Sigmoid colon (tissue), 7 donors: Measurements from ENCODE around the gene CLN6. TPM values are rescaled to one million over a fixed set of nuclear protein-coding genes. Genes with fewer than 3 reads are reported as not detected.
A peak's percentile ranks its signal among the peaks of the same experiment; 100 is the strongest.

Experiments
- DNase-seq: peaks from one replicate; pipeline ENCODE4 v3.0.0-alpha.2; 2019
- H3K27ac ChIP-seq, 4 donors: fragments of 200-600 bp; sonication (generic); one replicate each; pipeline ENCODE4 v1.5.1; 2016 to 2019; ENCODE audit warnings: mild to moderate bottlenecking in 1 of 4
- H3K27me3 ChIP-seq, 3 donors: fragments of 200-600 bp; sonication (generic); one replicate each; pipeline ENCODE4 v1.5.1; 2019; ENCODE audit warnings: mild to moderate bottlenecking in 1 of 3
- H3K36me3 ChIP-seq, 4 donors: fragments of 200-600 bp; sonication (generic); one replicate each; pipeline ENCODE4 v1.5.1; 2016 to 2019
- H3K4me1 ChIP-seq, 4 donors: fragments of 200-600 bp; sonication (generic); one replicate each; pipeline ENCODE4 v1.5.1; 2017 to 2019
- H3K4me3 ChIP-seq, 4 donors: fragments of 200-600 bp; sonication (generic); one replicate each; pipeline ENCODE4 v1.5.1; 2017 to 2019; ENCODE audit warnings: mild to moderate bottlenecking in 2 of 4, moderate library complexity in 1 of 4
- H3K9me3 ChIP-seq, 4 donors: fragments of 200-600 bp in 3 of 4; sonication (generic) in 3 of 4; one replicate each; pipeline versions ENCODE4 v1.5.1 to v1.6.1; 2013 to 2019
- EP300 ChIP-seq, 4 donors: sonication (generic); formaldehyde crosslinking; IDR thresholded peaks; one replicate each; pipeline ENCODE4 v1.6.1; 2017; ENCODE audit warnings: antibody characterized with exemption in 4 of 4
- POLR2A ChIP-seq, 2 donors: fragments of 450-650 bp; IDR thresholded peaks; one replicate each; pipeline ENCODE4 v1.6.1; 2016; ENCODE audit warnings: antibody characterized with exemption in 2 of 2, mild to moderate bottlenecking in 2 of 2, moderate library complexity in 2 of 2
- POLR2AphosphoS5 ChIP-seq, 4 donors: sonication (generic); formaldehyde crosslinking; IDR thresholded peaks; one replicate each; pipeline ENCODE4 v1.6.1; 2017; ENCODE audit warnings: antibody characterized with exemption in 4 of 4
- WGBS, 2 donors: extraction: QIAGEN DNeasy Blood & Tissue Kit; methylation state at CpG; one replicate each; pipeline ENCODE4 v1.1.7; 2013; 5-methylcytosine and 5-hydroxymethylcytosine counted together
- intact Hi-C: fragments of 100-400 bp; cut with DNase I; formaldehyde crosslinking; loops from one replicate; pipeline ENCODE4 v1.15.1; 2023
- polyA plus RNA-seq, 3 donors: library from polyadenylated mRNA; stranded (reverse); fragments of 200-250 nt; gene quantifications; one replicate each; pipeline ENCODE4 v1.2.3, GENCODE V29; 2013
- total RNA-seq, 4 donors: library from RNA; depleted of rRNA; stranded (reverse); fragments of >200 nt; gene quantifications; one replicate each; pipeline ENCODE4 v1.1.0, GENCODE V29; 2016
- TF ChIP-seq, protein P1 (sequence below), 4 experiments: fragments of 450-650 bp in 3 of 4; fragments of 200-600 bp in 1 of 4; IDR thresholded peaks; one replicate each; pipeline ENCODE4 v1.5.1; 2016 to 2019; ENCODE audit warnings: antibody characterized with exemption in 4 of 4, mild to moderate bottlenecking in 3 of 4, moderate library complexity in 2 of 4
- donor health status: healthy with polysubstance abuse.
- donor health status: Bipolar disorder and iron deficiency.
- donor health status: healthy.

CLN6 gene
- total and polyA plus RNA-seq, 7 donors = 5.4 to 43.3 (median 10.4) TPM

DNA sequence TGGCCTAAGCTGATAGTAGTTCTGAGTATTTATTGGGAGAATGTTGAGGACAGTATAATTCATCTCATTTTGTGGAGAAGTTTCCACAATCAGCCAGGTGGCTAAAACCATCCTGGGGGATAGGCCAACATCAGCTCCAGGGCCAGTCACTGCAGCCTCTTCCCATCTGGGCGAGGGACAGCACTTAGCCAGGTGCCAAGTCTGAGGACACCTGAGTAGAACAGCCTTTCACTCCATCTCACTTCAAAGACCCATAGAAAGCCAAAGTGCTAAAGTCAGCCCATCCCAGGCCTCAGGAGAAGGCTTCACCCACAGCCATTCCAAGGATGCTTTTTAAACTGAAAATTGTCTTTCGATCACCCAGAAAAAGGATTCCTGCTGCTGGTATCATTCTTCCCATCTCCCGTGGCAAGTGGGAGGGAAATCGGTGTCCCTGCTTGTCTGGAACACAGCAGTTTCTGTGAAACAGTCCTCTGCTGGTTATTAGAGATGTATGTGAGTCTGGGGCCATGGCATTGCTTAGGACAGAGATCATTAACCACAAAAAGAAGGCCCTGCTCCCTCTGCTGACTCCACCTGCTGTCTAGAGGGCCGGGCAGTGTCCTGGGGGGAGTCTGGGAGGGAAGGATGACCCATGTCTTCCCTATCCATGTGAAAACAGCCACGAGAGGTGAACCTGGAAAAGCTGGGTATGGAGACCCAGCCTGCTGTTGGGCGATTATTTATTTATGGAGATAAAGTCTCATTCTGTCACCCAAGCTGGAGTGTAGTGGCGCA lies 34.0 kb downstream of the CLN6 start:
- Histone ChIP-seq H3K27ac (peak overlapping the region; percentile 4 to 53 (median 9)), H3K4me1 (peaks cover 0 to 47% (median 37%) of the 10 kb centered on the region in 4 donors), H3K4me3 (no peak overlapping the region), H3K36me3 (peaks cover 0 to 17% (median 7%) of the 10 kb centered on the region in 4 donors), H3K9me3 (no peaks in the 10 kb centered on the region), H3K27me3 (no peaks in the 10 kb centered on the region)
- 85 to 92% methylated on average over 8 of the region's 8 CpGs for WGBS, 2 donors
- no peak for DNase-seq
- intact Hi-C loops = no loop called here
- TF ChIP-seq, protein P1, sequence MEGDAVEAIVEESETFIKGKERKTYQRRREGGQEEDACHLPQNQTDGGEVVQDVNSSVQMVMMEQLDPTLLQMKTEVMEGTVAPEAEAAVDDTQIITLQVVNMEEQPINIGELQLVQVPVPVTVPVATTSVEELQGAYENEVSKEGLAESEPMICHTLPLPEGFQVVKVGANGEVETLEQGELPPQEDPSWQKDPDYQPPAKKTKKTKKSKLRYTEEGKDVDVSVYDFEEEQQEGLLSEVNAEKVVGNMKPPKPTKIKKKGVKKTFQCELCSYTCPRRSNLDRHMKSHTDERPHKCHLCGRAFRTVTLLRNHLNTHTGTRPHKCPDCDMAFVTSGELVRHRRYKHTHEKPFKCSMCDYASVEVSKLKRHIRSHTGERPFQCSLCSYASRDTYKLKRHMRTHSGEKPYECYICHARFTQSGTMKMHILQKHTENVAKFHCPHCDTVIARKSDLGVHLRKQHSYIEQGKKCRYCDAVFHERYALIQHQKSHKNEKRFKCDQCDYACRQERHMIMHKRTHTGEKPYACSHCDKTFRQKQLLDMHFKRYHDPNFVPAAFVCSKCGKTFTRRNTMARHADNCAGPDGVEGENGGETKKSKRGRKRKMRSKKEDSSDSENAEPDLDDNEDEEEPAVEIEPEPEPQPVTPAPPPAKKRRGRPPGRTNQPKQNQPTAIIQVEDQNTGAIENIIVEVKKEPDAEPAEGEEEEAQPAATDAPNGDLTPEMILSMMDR (IDR thresholded peaks at IDR 0.05) = no peak
- no peak for TF ChIP-seq EP300 (IDR thresholded peaks at IDR 0.05)
- no peak for TF ChIP-seq POLR2A (IDR thresholded peaks at IDR 0.05)
- TF ChIP-seq POLR2AphosphoS5 (IDR thresholded peaks at IDR 0.05) = no peak

DNA sequence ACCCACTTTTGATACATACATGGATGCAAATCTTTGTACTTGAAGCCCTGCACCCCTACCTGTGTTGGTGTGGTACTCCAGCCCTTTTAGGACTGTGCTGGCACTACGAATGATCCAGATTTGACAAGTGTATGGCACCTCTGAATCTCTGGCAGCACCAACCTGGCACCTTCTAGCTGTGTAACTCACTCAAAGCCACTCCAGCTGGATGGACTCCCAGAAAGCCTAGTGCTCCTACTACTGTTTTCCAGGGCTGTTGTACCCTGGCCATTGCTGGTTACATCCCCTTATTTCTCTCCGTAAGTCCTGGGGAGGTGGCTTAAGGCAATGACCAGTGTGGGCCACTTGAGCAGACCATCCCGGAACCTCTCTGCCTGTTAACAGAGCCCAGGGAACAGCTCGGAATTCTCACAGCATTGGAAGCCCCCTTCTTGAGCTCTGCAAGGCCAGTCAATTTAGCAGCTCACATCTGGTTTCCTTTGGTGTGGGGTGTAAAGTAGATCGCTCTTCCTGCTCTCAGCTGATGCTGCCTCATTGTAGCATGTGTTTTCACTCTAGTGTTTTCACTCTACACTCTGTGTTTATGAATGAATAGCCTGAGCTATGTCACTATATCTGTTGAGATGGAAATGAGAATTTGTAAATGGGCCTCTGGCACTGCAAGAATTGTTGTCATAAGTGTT lies 36.6 kb downstream of the CLN6 start:
- H3K36me3 ChIP-seq = peaks cover 0 to 17% (median 7%) of the 10 kb centered on the region in 4 donors
- WGBS, 2 donors = 91 to 92% methylated on average over 5 of the region's 5 CpGs
- H3K4me3 ChIP-seq = no peak overlapping the region
- H3K9me3 ChIP-seq = no peaks in the 10 kb centered on the region
- no peak for DNase-seq
- H3K27me3 ChIP-seq = no peaks in the 10 kb centered on the region
- peak overlapping the region; percentile 20 to 61 (median 47) for H3K27ac ChIP-seq
- H3K4me1 ChIP-seq = peaks cover 0 to 57% (median 43%) of the 10 kb centered on the region in 4 donors
- intact Hi-C loops = no loop called here
- TF ChIP-seq POLR2A (IDR thresholded peaks at IDR 0.05) (no peak), POLR2AphosphoS5 (IDR thresholded peaks at IDR 0.05) (peak in 1 of 4 donors; percentile 6)
- TF ChIP-seq, protein P1 (IDR thresholded peaks at IDR 0.05) = no peak

DNA sequence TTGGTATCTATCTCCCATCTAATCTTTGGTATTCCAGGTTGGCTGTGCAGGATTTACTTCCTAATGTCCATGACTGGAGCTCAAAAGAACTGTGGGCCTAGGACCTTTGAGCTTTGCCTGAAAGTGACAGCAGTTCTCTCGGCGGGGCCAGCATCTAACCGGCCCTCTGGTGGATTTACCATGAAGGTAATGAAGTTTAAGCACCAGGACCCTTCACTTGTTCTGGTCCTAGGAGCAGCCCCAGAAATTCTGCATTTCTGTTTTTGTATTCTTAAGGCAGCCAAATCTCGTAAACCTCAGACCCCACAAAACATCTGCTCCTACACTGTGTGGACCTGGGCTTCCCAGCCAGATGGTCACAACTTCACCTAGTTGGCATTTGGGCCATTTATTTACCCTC lies 37.4 kb downstream of the CLN6 start:
- intact Hi-C loops = no loop called here
- no peak for TF ChIP-seq EP300 (IDR thresholded peaks at IDR 0.05)
- TF ChIP-seq, protein P1 (IDR thresholded peaks at IDR 0.05) = no peak
- no peak for TF ChIP-seq POLR2A (IDR thresholded peaks at IDR 0.05)
- TF ChIP-seq POLR2AphosphoS5 (IDR thresholded peaks at IDR 0.05) = no peak
- DNase-seq = no peak
- Histone ChIP-seq H3K27me3 (no peaks in the 10 kb centered on the region), H3K4me1 (peaks cover 0 to 64% (median 50%) of the 10 kb centered on the region in 4 donors), H3K9me3 (no peaks in the 10 kb centered on the region), H3K4me3 (no peak overlapping the region), H3K27ac (peak overlapping the region; percentile 2 to 61 (median 47)), H3K36me3 (peaks cover 0 to 17% (median 7%) of the 10 kb centered on the region in 4 donors)
- 79 to 89% methylated on average over 4 of the region's 4 CpGs for WGBS, 2 donors

DNA sequence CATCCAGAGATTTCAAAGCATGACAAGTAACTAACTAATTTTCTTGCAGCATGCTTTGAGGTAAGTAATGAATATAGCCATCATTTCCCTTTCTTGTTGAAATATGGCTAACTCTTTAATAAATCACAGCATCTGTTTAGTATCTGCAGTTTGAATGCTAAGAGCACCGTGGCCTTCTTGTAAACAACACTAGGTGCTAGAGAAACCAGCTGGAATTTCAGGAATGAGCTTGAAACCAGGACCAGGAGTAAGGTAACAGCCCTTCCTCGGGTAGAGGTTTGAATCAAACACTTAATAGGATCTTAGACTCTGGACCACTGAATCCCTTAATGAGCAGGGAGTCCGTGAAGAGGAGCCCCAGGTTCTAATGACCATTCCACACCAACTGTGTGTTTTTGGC lies 38.0 kb downstream of the CLN6 start:
- H3K4me3 ChIP-seq = no peak overlapping the region
- DNase-seq = no peak
- H3K4me1 ChIP-seq = peaks cover 0 to 64% (median 54%) of the 10 kb centered on the region in 4 donors
- H3K36me3 ChIP-seq = peaks cover 0 to 17% (median 7%) of the 10 kb centered on the region in 4 donors
- TF ChIP-seq POLR2AphosphoS5 (IDR thresholded peaks at IDR 0.05) = peak in 3 of 4 donors; percentile 13 to 49 (median 46)
- TF ChIP-seq EP300 (IDR thresholded peaks at IDR 0.05) = no peak
- intact Hi-C loops = no loop called here
- H3K9me3 ChIP-seq = no peaks in the 10 kb centered on the region
- peak overlapping the region; percentile 2 to 61 (median 47) for H3K27ac ChIP-seq
- no peaks in the 10 kb centered on the region for H3K27me3 ChIP-seq
- WGBS, 2 donors = 64 to 74% methylated on average over 3 of the region's 3 CpGs

DNA sequence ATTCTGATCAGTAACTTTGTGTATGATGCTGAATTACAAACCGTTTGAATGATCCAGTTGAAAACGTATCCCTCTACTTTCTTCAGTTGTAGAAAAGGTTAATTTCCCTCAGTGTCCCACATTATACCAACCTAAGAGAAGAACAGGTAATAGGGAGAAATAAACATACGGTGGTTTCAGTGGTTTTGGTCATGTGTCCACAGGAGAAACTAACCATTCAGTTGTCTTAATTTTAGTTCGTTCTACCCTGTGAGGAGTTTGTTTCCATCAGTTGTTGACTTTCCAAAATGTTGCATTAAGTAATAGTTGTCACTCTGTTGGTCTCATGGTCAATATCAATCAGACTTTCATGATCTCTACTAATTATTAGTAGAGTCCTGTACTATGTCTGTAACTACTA lies 39.5 kb downstream of the CLN6 start:
- H3K4me1 ChIP-seq = peaks cover 0 to 71% (median 62%) of the 10 kb centered on the region in 4 donors
- no peak for DNase-seq
- peak overlapping the region in 3 of 4 donors; percentile 38 to 85 (median 76) for H3K27ac ChIP-seq
- H3K9me3 ChIP-seq = no peaks in the 10 kb centered on the region
- H3K36me3 ChIP-seq = peaks cover 1 to 20% (median 7%) of the 10 kb centered on the region in 4 donors
- H3K4me3 ChIP-seq = no peak overlapping the region
- WGBS, 2 donors = 81 to 88% methylated on average over 4 of the region's 4 CpGs
- no peaks in the 10 kb centered on the region for H3K27me3 ChIP-seq
- TF ChIP-seq POLR2AphosphoS5 (IDR thresholded peaks at IDR 0.05) (peak in 1 of 4 donors; percentile 3), EP300 (IDR thresholded peaks at IDR 0.05) (no peak), POLR2A (IDR thresholded peaks at IDR 0.05) (no peak)
- TF ChIP-seq, protein P1 (IDR thresholded peaks at IDR 0.05) = no peak
- intact Hi-C loops = no loop called here
